ENCODE measurements around the gene NOS3. TPM values are rescaled to one million over a fixed set of nuclear protein-coding genes. Genes with fewer than 3 reads are reported as not detected.

Gene NOS3
- total and polyA plus RNA-seq, 9 of the 15 experiments (the other 6 are each of a cell fraction or from before 2014, with no cell fraction given): 1.1 to 121 (median 23.6) TPM

- TF ChIP-seq E2F1 (CRISPR knock-in tag; IDR thresholded peaks at IDR 0.05) (no peak), HSF4 (CRISPR knock-in tag; IDR thresholded peaks at IDR 0.05; ENCODE audit: borderline replicate concordance) (no peak), ZBTB33 (CRISPR knock-in tag; IDR thresholded peaks at IDR 0.05) (peak; percentile 97), ZBTB34 (CRISPR knock-in tag; IDR thresholded peaks at IDR 0.05) (no peak), PML (IDR thresholded peaks at IDR 0.05; ENCODE audit: low read length) (no peak), ARID1B (IDR thresholded peaks at IDR 0.05) (no peak)
These were observed 58.2 kb downstream of the NOS3 start (continued) for GRCh38 chr7:151048911-151049463.

Measured in K562 (cell line).